Measurements from ENCODE around the gene NEU1. TPM values are rescaled to one million over a fixed set of nuclear protein-coding genes. Genes with fewer than 3 reads are reported as not detected.
"Not testable (repeated sequence)": the region's sequence is repeated elsewhere in the genome, so short reads cannot be mapped to it uniquely, and the experiment has no call there.

NEU1 gene
- total RNA-seq, 1 experiment from 2014 or later, result 44.8 TPM

DNA sequence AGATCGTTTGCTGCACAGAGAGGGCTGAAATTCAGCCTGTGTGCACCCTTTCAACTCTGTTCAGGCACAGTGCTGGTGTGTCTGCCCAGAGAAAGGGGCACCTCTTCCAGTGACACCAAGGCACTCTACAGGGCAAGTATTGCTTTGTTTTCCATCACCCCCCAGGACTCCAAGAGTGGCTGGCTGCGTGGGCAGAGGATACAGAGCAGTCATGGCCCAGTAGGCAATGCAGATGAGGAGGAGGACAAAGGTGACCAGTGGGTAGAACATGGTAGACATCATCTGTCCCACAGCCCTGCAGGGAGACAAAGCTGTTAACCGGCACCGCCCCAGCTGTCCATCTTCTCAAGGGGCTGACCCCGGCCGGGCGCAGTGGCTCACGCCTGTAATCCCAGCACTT, 6.7 kb upstream of the NEU1 start (continued):
- TF ChIP-seq AR (CRISPR knock-in tag; IDR thresholded peaks at IDR 0.05) (no peak), ZNF317 (CRISPR knock-in tag; IDR thresholded peaks at IDR 0.05; ENCODE audit: borderline replicate concordance, low read depth) (no peak), GABPB1 (CRISPR knock-in tag; IDR thresholded peaks at IDR 0.05) (no peak)
- TF ChIP-seq, protein P1, sequence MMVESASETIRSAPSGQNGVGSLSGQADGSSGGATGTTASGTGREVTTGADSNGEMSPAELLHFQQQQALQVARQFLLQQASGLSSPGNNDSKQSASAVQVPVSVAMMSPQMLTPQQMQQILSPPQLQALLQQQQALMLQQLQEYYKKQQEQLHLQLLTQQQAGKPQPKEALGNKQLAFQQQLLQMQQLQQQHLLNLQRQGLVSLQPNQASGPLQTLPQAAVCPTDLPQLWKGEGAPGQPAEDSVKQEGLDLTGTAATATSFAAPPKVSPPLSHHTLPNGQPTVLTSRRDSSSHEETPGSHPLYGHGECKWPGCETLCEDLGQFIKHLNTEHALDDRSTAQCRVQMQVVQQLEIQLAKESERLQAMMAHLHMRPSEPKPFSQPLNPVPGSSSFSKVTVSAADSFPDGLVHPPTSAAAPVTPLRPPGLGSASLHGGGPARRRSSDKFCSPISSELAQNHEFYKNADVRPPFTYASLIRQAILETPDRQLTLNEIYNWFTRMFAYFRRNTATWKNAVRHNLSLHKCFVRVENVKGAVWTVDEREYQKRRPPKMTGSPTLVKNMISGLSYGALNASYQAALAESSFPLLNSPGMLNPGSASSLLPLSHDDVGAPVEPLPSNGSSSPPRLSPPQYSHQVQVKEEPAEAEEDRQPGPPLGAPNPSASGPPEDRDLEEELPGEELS (CRISPR knock-in tag; IDR thresholded peaks at IDR 0.05), result no peak
- TF ChIP-seq, protein P2, sequence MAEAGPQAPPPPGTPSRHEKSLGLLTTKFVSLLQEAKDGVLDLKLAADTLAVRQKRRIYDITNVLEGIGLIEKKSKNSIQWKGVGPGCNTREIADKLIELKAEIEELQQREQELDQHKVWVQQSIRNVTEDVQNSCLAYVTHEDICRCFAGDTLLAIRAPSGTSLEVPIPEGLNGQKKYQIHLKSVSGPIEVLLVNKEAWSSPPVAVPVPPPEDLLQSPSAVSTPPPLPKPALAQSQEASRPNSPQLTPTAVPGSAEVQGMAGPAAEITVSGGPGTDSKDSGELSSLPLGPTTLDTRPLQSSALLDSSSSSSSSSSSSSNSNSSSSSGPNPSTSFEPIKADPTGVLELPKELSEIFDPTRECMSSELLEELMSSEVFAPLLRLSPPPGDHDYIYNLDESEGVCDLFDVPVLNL (CRISPR knock-in tag; IDR thresholded peaks at IDR 0.05; ENCODE audit: borderline replicate concordance, low read depth), result no peak

DNA sequence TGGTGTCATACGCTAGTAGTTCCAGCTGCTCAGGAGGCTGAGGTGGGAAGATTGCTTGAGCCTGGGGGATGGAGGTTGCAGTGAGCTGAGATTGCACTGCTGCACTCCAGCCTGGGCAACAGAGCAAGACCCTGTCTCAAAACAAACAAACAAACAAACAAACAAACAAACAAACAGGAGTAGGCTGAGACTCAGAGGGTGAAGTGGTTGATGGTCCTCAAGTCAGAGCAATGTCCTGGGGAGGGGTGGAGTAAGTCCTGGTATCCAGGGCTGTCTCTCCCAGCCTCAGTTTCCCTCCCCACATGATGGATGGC, 6.0 kb upstream of the NEU1 start:
- H3K27ac Mint-ChIP-seq; H3K36me3 Mint-ChIP-seq; POLR2A ChIA-PET; H3K4me3 Mint-ChIP-seq; DNase-seq (ENCODE audit: low spot score); ATAC-seq; H3K27me3 Mint-ChIP-seq (ENCODE audit: low read depth); H3K9me3 Mint-ChIP-seq: not testable (repeated sequence)
- CTCF ChIA-PET, result interaction anchor here (1.0 to 1.2 kb wide), 2 partner anchors 84 to 99 kb away, joined by 3 to 6 read pairs; no protein-coding TSS in a partner anchor
- peaks cover 19% of the 10 kb centered on the region for H3K4me1 Mint-ChIP-seq
- peak; percentile 73 for TF ChIP-seq ZNF121 (CRISPR knock-in tag; IDR thresholded peaks at IDR 0.05)

DNA sequence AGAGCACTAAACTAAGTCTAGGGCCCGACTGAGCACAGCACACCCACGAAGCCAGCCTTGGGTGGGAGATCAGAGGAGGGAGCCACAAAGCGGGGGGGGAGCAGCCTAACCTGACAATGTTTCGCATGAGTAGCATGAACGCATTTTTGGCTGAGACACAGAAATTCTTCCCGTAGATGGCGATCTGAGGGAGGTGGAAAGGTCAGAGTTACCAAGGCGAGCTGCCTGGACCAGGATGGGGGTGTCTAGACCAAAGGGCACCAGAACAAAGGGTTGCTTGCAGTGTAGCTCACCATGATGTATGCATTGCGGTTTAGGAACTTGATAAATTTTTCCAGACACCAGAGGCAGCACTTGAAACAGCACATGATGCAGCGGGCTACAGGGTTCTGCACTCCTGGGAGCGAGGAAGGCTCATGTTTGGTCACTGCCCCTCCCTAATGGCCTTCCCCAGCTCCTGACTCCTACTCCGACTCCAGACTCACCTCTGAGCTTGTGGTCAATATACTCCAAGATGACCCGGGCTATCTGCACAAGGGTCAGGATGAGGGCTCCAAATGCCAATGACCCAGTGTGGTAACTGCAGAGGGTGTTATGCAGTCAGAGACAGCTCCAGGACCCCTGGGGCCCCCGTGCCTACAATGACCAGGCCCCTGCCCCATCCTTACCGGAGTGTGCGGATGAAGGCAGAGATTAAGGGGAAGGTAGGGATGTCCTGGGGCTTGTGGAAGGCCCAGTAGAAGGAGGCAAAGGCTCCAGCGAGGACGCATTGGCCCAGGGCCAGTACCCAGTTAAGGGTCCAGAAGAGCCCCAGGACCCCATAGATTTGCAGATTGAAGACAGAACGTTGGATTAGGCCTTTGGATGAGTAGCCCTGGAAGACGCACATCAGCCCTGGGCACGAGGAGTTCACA, 2.8 kb upstream of the NEU1 start:
- ChIA-PET POLR2A (no interaction called here), CTCF (interaction anchor here (1.1 kb wide), 1 partner anchor 92 kb away, joined by 3 read pairs; no protein-coding TSS in a partner anchor)
- H3K4me3 Mint-ChIP-seq, result peak overlapping the region; percentile 97
- no peak for ATAC-seq
- H3K9me3 Mint-ChIP-seq, result no peaks in the 10 kb centered on the region
- H3K27ac Mint-ChIP-seq, result peak overlapping the region; percentile 41; the same call in 1 of the 2 replicates
- H3K36me3 Mint-ChIP-seq, result no peaks in the 10 kb centered on the region
- peaks cover 21% of the 10 kb centered on the region for H3K4me1 Mint-ChIP-seq
- H3K27me3 Mint-ChIP-seq (ENCODE audit: low read depth), result peaks cover 2% of the 10 kb centered on the region; the same call in 1 of the 2 replicates
- TF ChIP-seq ZNF671 (CRISPR knock-in tag; IDR thresholded peaks at IDR 0.05) (no peak), GABPB1 (CRISPR knock-in tag; IDR thresholded peaks at IDR 0.05) (peak; percentile 76)
- DNase-seq (ENCODE audit: low spot score), result no peak

- H3K36me3 Mint-ChIP-seq, result peaks cover 5% of the 10 kb centered on the region
- TF ChIP-seq, protein P2 (CRISPR knock-in tag; IDR thresholded peaks at IDR 0.05; ENCODE audit: borderline replicate concordance, low read depth), result no peak
- TF ChIP-seq, protein P3, sequence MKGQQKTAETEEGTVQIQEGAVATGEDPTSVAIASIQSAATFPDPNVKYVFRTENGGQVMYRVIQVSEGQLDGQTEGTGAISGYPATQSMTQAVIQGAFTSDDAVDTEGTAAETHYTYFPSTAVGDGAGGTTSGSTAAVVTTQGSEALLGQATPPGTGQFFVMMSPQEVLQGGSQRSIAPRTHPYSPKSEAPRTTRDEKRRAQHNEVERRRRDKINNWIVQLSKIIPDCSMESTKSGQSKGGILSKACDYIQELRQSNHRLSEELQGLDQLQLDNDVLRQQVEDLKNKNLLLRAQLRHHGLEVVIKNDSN (CRISPR knock-in tag; IDR thresholded peaks at IDR 0.05), result no peak
- no peak for TF ChIP-seq ZNF416 (CRISPR knock-in tag; IDR thresholded peaks at IDR 0.05)
- no peak for TF ChIP-seq SOX15 (CRISPR knock-in tag; IDR thresholded peaks at IDR 0.05)
- TF ChIP-seq STAT6 (CRISPR knock-in tag; conservative IDR thresholded peaks at IDR 0.05; ENCODE audit: low read depth), result no peak
- TF ChIP-seq ELF4 (CRISPR knock-in tag; IDR thresholded peaks at IDR 0.05; ENCODE audit: low read depth), result no peak
These were observed 2.2 kb upstream of the NEU1 start for GRCh38 chr6:31864818-31865204.

More at GRCh38 chr6:31864818-31865204, 2.2 kb upstream of the NEU1 start:
- peak overlapping the region; percentile 97 for H3K4me3 Mint-ChIP-seq
- DNase-seq (ENCODE audit: low spot score) (no peak), ATAC-seq (no peak)
- ChIA-PET POLR2A (no interaction called here), CTCF (no interaction called here)
- H3K27me3 Mint-ChIP-seq (ENCODE audit: low read depth), result peaks cover 2% of the 10 kb centered on the region; the same call in 1 of the 2 replicates
- no peaks in the 10 kb centered on the region for H3K9me3 Mint-ChIP-seq
- H3K4me1 Mint-ChIP-seq, result peaks cover 19% of the 10 kb centered on the region
- 0 out of 2 replicates have a peak overlapping the region, but pooled peaks have one; percentile 17 for H3K27ac Mint-ChIP-seq
